ENCODE measurements around the gene ATAD5.

The ATAD5 gene

DNA sequence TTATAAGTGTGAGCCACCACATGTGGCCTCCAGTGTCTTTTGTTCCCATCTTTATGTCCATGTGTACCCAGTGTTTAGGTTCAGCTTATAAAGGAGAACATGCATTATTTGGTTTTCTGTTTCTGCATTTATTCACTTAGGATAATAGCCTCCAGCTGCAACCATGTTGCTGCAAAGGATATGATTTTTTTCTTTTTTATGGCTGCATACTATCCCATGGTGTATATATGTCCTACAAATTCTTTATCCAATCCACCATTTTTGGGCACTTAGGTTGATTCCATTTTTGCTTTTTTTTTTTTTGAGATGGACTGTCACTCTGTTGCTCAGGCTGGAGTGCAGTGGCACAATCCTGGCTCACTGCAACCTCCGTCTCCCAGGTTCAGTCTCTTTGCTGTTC, 32.9 kb downstream of the ATAD5 start:
- TF ChIP-seq, protein P1, sequence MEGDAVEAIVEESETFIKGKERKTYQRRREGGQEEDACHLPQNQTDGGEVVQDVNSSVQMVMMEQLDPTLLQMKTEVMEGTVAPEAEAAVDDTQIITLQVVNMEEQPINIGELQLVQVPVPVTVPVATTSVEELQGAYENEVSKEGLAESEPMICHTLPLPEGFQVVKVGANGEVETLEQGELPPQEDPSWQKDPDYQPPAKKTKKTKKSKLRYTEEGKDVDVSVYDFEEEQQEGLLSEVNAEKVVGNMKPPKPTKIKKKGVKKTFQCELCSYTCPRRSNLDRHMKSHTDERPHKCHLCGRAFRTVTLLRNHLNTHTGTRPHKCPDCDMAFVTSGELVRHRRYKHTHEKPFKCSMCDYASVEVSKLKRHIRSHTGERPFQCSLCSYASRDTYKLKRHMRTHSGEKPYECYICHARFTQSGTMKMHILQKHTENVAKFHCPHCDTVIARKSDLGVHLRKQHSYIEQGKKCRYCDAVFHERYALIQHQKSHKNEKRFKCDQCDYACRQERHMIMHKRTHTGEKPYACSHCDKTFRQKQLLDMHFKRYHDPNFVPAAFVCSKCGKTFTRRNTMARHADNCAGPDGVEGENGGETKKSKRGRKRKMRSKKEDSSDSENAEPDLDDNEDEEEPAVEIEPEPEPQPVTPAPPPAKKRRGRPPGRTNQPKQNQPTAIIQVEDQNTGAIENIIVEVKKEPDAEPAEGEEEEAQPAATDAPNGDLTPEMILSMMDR (IDR thresholded peaks at IDR 0.05): no peak
- H3K27me3 ChIP-seq: no peaks in the 10 kb centered on the region
- no peaks in the 10 kb centered on the region for H3K9me3 ChIP-seq
- H3K4me3 ChIP-seq (ENCODE audit: low read depth in 1 of 2, low read length in 1 of 2): no peak overlapping the region
- peaks cover 9% of the 10 kb centered on the region for H3K36me3 ChIP-seq
- H3K27ac ChIP-seq: no peak overlapping the region
- H3K4me1 ChIP-seq (ENCODE audit: control insufficient read depth in 1 of 2, insufficient read depth in 1 of 2, low read depth in 1 of 2, low read length in 1 of 2): no peaks in the 10 kb centered on the region

DNA sequence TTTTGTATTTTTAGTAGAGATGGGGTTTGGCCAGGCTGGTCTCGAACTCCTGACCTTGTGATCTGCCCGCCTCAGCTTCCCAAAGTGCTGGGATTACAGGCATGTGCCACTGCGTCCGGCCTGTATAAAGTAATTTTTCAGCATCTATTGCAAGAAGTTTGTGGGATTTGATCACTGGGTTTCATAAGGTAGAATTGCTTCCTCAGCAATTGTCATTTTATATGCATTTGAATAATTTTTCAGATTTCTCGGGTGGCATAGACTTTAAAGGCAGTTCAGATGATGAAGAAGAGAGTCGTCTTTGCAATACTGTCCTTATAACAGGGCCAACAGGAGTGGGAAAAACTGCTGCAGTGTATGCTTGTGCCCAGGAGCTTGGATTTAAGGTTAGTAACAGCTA, 37.2 kb downstream of the ATAD5 start:
- H3K9me3 ChIP-seq: no peaks in the 10 kb centered on the region
- peaks cover 9% of the 10 kb centered on the region for H3K36me3 ChIP-seq
- H3K4me1 ChIP-seq (ENCODE audit: control insufficient read depth in 1 of 2, insufficient read depth in 1 of 2, low read depth in 1 of 2, low read length in 1 of 2): no peaks in the 10 kb centered on the region
- H3K27me3 ChIP-seq: no peaks in the 10 kb centered on the region
- H3K4me3 ChIP-seq (ENCODE audit: low read depth in 1 of 2, low read length in 1 of 2): no peak overlapping the region
- no peak overlapping the region for H3K27ac ChIP-seq
- TF ChIP-seq, protein P1 (IDR thresholded peaks at IDR 0.05): no peak

DNA sequence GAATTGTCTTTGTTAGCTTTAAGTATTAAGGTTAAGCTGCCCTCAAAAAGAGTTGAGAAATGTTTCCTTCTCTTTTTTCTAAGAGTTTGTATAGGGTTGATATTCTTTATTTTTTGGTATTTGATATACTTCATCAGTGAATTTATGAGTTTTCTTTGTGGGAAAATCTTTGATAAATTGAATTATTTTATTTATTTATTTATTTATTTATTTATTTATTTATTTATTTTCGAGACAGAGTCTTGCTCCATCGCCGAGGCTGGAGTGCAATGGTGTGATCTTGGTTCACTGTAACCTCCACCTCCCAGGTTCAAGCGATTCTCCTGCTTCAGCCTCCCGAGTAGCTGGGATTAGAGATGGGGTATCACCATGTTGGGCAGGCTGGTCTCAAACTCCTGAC, 54.4 kb downstream of the ATAD5 start:
- Histone ChIP-seq H3K27ac (no peak overlapping the region), H3K4me3 (ENCODE audit: low read depth in 1 of 2, low read length in 1 of 2) (no peak overlapping the region), H3K4me1 (ENCODE audit: control insufficient read depth in 1 of 2, insufficient read depth in 1 of 2, low read depth in 1 of 2, low read length in 1 of 2) (peaks cover 0 to 5% of the 10 kb centered on the region in 2 experiments), H3K9me3 (no peaks in the 10 kb centered on the region), H3K27me3 (no peaks in the 10 kb centered on the region), H3K36me3 (peaks cover 12% of the 10 kb centered on the region)
- TF ChIP-seq, protein P1 (IDR thresholded peaks at IDR 0.05): no peak

DNA sequence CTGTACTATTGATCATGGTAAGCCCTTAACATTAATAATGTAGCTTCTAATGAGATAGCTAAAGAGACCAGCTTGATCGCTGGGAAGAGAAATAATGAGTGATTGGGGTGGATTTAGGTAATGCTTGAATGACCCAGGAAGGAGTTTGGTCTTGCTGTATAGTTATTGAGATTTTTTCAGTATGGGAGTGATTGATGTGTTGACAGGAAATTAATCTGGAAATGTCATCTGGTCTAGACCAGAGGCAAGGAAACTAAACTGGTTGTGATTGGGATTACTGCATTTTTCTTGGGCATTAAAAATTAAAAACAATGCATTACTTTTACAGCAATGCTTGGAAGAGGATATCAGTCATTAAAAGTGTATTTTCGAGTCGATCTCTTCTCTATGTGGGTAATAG, 62.5 kb downstream of the ATAD5 start:
- Histone ChIP-seq H3K9me3 (no peaks in the 10 kb centered on the region), H3K4me3 (ENCODE audit: low read depth in 1 of 2, low read length in 1 of 2) (no peak overlapping the region), H3K27ac (no peak overlapping the region), H3K36me3 (peaks cover 44% of the 10 kb centered on the region), H3K27me3 (no peaks in the 10 kb centered on the region), H3K4me1 (ENCODE audit: control insufficient read depth in 1 of 2, insufficient read depth in 1 of 2, low read depth in 1 of 2, low read length in 1 of 2) (no peaks in the 10 kb centered on the region)
- TF ChIP-seq, protein P1 (IDR thresholded peaks at IDR 0.05): no peak

DNA sequence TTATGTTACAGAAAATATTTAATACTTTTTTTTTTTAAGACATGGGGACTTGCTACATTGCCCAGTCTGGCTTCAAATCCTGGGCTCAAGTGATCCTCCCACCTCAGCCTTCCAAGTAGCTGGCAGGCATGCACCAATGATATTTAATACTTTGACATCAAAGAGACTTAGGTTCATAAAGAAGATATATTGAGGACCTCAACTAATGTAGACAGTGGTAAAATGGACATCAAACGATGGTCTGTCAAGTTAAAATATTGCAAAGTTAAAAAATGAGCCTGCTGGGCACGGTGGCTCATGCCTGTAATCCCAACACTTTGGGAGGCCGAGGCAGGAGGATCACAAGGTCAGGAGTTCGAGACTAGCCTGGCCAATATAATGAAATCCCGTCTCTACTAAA, 65.5 kb downstream of the ATAD5 start:
- Histone ChIP-seq H3K27me3 (no peaks in the 10 kb centered on the region), H3K9me3 (no peaks in the 10 kb centered on the region), H3K4me3 (ENCODE audit: low read depth in 1 of 2, low read length in 1 of 2) (no peak overlapping the region), H3K36me3 (peaks cover 48% of the 10 kb centered on the region), H3K27ac (no peak overlapping the region), H3K4me1 (ENCODE audit: control insufficient read depth in 1 of 2, insufficient read depth in 1 of 2, low read depth in 1 of 2, low read length in 1 of 2) (peaks cover 7% of the 10 kb centered on the region in 2 experiments)
- TF ChIP-seq, protein P1 (IDR thresholded peaks at IDR 0.05): no peak

DNA sequence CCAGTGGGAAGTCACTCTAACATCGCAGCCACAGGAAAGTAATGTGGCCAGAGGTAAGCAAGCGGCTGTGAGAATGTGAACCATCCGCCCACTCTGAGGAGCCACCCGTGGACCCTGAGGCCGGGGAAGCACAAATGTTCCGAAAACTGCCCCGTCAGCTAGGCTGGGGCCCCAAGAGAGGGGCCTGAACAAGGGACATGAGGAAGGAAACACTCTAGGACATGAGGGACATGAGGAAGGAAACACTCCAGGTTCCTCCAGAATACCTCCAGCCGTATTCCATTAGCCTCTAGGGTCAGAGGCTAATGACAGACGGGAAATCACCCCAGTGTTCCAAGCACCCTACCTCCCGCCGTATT, 74.0 kb downstream of the ATAD5 start:
- H3K27me3 ChIP-seq: no peaks in the 10 kb centered on the region
- H3K36me3 ChIP-seq: peaks cover 16% of the 10 kb centered on the region
- TF ChIP-seq, protein P1 (IDR thresholded peaks at IDR 0.05): no peak
- peaks cover 15 to 22% of the 10 kb centered on the region in 2 experiments for H3K4me1 ChIP-seq (ENCODE audit: control insufficient read depth in 1 of 2, insufficient read depth in 1 of 2, low read depth in 1 of 2, low read length in 1 of 2)
- H3K27ac ChIP-seq: peak overlapping the region; percentile 87
- H3K9me3 ChIP-seq: no peaks in the 10 kb centered on the region
- H3K4me3 ChIP-seq (ENCODE audit: low read depth in 1 of 2, low read length in 1 of 2): peak overlapping the region; percentile 70 to 85

Measured in neutrophil (primary cell).